Muscle of back (tissue), 11 donors: ENCODE measurements around the gene ABCB9. TPM values are rescaled to one million over a fixed set of nuclear protein-coding genes. Genes with fewer than 3 reads are reported as not detected.

Experiments
- DNase-seq, 3 donors: peaks; one replicate each; pipeline versions ENCODE4 v3.0.0 to v3.0.0-alpha.2; 2013
- polyA plus RNA-seq, 10 donors: library from polyadenylated mRNA; unstranded; fragments of 120-200 nt; gene quantifications; one replicate each; pipeline ENCODE4 v1.2.1, GENCODE V29; 2013; ENCODE audit not compliant: insufficient read length in 10 of 10

ABCB9 gene
- polyA plus RNA-seq, 10 donors, result 2.0 to 6.1 (median 3.5) TPM

DNA sequence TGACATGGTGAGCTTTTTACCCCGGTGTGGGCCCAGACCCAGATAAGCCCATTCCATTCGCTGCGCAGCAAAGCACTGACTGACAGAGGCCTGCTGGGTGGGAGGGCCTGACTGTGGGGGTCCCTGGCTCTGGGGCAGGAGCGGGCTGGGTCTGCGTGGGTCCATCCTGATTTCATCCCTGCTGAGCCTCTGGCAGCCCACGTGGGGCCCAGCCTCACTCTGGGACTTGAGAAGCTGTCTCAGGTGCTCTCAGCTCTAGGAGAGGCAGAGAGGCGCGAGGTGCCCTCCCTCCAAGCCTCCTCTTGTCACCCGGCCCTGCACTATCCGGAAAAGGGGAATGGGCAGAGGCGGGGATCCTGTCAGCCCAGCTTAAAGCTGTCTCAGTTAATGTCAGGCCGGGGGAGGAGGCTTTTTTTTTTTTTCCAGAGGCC, 927 bp downstream of the ABCB9 start:
- no peak for DNase-seq

DNA sequence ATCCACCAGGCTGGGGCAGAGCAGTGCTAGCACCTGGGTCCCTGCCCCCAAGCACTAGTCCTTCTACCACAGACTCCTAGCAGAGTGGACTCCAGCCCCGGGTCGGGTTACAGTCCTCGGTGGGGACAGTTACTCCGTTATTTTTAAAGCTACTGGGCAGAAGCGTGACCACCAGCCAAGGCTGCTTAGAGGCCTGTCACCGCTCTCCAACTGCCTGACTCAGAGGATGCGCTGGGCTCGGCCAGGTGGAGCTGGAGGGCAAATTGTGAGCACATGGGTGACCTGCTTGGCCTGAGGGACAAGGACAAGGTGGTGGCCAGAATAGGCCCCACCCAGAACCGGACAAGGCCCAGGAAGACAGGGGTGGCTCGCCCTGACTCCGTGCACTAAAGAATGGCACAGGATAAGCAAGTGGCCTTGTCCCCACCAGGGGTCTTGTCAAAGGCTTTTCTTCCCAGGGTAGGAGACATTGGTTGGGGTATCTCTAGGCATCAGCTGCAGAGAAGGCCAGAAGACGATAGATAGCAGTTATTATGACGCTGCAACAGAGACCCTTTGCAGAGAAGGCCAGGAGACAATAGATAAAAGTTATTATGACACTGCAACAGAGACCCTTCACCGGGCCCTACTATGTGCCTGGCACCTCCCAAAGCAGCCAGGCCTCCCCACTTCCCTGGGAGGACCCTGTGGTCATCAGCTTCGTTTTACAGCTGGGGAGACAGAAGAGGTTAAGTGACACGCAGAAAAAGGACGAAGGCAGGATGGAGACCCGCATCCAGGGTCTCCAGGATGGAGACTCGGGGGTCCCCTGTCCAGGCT, 1.6 kb downstream of the ABCB9 start:
- no peak for DNase-seq

DNA sequence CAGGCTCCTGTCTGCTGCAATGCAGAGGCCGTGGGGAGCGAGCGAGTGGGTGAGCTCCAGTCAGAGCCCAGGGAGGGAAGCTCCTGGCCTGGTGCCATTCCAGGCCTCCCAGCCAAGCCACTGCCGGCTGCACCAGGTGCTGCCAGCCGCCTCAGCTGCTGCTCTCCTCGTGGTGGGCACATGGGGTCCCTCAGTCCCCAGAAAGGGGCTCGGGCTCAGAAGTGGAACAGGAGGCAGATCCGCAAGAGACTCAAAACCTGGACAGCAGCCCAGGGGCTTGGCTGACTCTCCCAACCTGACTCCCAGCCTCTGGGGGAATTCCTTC, 2.4 kb downstream of the ABCB9 start:
- DNase-seq, result peak in 1 of 3 donors; percentile 63

DNA sequence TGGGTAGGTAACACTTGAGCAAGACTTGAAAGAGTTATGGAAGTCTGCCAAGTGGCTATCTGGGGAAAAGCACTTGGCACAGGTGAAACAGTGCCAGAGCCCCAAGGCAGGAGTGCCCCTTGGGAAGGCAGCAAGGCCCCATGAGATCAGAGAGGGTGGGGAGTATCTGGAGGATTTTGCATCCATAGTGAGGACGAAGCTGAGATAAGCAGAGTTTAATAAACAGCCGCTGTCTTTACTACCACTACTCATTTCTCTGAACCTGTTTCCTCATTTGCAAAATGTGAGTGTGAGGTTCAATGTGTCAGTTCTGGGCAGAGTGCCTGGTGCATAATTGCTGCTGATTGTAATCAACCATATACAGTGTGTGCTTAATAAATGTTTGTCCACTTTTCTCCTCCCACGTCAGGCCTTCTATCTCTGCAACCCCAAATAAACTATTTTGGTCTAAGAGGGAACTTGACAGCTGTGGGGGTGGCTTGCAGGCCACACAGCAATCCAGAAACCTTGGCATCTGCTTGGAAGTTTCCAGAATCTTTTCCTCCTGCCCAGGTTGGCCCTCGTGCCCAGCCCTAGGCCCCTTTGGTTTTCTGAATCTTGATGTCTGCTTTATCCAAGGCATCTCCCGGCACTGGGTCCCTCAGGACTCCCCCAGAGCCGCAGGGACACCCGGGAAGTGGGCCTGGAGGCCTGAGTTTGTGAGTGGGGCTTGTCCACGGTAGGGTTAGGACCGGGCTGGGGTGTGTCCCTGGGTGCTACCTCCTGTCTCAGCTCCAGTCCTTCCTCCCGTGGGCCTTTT, 4.5 kb downstream of the ABCB9 start:
- DNase-seq, result no peak

DNA sequence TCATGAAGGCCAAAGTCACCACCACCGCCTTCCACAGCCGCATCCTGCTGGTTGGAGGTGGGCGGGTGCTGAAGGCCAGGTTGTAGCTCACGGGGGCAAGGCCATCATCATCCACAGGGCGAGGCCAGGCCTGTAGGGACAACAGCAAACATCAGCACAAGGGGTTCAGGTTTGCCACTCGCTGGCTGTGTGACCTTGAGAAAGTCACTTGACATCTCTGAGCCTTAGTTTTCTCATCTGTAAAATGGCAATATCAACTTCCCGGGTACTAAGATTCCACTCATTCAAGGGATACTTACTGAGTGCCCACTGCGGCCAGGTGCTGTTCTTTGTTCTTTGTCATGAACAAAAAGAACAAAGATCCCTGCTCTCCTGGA, 6.1 kb downstream of the ABCB9 start:
- DNase-seq, result no peak

DNA sequence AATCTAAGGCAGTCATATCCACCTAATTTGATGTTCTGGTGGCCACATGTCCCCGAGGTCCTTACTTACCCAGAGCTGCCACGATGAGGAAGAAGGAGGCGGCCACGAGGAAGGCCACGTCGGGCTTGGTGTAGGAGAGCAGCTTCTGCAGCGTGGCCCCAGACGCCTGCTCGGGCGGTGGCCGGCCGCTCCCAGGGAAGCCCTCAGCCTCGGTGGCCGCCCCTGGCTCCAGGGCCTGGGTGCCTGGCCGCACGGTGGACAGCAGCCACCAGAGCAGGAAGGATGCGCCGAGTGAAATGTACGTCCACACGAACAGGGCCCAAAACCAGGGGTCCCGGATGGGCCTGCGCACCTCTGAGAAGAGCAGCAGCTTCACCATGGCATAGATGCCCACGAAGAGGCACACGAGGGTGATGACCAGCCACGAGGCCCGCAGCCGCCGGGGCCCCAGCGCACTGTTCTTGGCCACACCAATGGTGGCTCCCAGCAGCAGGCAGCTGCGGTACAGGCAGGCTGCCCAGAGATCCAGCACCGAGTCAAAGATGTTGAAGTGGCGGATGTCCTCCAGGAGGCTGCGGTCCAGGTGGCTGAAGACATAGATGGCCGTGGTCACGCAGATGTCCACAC, 6.6 kb downstream of the ABCB9 start:
- no peak for DNase-seq

DNA sequence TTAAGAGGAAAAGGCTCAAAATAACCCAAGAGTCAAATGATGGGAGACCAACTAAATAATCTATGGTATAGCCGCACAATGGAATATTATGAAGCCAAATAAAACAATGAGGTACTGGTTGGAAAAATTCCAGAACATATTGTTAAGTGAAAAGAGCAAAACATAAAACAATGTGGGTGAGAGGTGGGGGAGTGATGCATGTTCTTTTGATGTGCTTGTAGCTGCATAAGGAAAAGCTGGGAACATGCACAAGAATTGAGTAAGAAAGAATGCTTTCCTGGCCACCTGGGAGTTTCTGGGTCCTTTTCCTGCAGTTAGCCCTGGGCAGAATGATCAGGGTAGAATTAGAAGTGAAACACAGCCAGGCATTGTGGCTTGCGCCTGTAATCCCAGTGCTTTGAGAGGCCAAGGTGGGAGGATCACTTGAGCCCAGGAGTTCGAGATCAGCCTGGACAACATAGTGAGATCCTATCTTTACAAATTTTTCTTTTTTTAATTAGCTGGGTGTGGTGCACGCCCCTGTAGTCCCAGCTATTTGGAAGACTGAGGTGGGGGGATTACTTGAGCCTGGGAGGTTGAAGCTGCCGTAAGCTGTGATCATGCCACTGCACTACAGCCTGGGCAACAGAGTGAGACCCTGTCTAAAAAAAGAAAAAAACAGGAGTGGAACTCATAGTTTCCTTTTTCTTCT, 7.9 kb downstream of the ABCB9 start:
- DNase-seq, result no peak

DNA sequence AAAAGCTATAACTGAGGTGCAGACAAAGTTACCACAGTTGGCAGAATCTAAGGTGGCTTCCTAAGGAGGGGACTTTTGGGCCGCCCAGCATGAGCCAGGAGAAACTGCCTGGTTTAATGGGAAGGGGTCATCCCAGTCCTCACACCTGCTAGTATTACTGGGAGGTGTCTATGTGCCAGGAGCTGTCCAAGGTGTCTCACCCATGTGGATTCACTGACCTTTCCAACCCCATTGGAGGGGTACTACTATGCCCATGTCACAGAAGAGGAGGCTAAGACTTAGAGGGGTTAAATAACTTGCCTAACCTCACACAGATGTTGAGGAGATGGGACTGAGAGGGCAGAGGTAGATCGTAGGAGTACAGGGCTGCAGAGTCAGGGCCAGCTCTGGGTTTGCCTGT, 10.2 kb downstream of the ABCB9 start:
- DNase-seq, result no peak

DNA sequence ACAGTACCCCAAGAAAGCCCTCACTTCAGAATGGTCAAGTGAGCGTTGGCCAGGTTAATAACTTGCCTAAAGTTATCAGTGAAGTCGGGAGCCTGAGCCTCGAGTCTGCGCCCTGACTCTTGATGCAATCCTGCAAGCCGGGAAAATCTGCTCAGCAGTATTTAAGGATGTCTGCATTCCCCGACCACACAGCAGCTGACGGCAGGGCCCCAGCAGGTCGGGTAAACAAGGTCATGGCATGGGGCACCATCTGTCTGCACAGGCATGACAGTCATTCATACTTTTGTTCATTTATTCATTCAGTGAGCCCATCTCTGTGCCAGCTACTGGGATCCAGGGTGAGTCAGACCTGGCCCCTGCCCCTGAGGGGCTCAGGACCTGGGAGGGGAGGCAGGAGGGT, 11.1 kb downstream of the ABCB9 start:
- DNase-seq, result peak in 1 of 3 donors; percentile 30

DNA sequence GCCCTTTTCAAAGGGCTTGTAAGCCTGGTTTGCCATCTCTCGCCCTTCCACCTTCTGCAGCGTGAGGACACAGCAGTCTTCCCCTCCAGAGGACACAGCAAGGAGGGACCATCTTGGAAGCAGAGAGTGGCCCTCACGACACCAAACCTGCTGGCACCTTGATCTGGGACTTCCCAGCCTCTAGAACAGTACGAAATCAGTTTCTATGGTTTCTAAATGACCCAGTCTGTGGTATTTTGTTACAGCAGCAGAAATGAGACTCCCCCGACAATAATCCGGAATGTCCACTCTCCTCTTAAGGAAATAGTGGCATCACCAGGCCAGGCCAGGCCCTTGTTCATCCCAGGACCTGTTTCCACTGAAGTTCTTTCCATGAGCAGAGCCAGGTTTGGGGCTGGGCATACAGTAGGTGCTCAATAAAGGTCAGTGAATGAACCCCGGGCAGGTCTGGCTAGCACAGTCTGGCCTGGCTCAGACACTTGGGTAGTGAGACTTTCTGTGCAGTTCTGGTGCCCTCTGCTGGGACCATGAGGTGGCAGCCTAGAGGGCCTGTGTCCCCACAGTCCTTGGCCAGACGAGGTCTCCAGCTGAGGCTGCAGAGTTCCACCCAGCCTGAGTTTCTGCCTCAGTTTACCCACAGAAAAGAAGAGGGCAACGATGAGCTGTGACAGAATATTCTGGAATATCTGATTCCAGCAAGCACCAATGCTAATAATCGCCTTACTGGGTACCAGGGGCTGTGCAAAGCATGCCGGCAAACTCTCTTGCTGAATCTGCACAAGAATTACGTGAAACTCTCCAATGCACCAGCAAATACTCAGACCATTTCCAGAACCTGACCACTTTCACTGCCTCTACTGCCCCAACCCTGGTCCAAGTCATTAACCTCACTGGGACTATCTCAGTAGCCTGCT, 14.0 kb downstream of the ABCB9 start:
- peak; percentile 54 to 76 (median 71) for DNase-seq

DNA sequence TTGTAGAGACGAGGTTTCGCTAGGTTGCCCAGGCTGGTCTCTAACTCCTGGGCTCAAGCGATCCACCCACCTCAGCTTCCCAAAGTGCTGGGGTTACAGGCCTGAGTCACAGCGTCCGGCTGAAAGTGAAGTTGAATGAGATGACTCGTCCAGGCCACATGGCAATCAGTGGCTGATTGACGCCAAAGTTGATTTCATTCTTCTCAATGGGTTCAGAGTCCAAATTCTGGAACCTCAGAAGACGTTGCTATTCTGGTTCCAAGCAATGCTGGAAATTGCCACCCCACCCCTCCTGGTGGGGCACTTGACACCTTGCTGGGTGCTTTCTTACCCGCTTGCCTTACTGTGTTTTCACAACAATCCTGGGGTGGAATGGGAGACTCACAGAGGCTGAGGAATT, 14.9 kb downstream of the ABCB9 start:
- no peak for DNase-seq

DNA sequence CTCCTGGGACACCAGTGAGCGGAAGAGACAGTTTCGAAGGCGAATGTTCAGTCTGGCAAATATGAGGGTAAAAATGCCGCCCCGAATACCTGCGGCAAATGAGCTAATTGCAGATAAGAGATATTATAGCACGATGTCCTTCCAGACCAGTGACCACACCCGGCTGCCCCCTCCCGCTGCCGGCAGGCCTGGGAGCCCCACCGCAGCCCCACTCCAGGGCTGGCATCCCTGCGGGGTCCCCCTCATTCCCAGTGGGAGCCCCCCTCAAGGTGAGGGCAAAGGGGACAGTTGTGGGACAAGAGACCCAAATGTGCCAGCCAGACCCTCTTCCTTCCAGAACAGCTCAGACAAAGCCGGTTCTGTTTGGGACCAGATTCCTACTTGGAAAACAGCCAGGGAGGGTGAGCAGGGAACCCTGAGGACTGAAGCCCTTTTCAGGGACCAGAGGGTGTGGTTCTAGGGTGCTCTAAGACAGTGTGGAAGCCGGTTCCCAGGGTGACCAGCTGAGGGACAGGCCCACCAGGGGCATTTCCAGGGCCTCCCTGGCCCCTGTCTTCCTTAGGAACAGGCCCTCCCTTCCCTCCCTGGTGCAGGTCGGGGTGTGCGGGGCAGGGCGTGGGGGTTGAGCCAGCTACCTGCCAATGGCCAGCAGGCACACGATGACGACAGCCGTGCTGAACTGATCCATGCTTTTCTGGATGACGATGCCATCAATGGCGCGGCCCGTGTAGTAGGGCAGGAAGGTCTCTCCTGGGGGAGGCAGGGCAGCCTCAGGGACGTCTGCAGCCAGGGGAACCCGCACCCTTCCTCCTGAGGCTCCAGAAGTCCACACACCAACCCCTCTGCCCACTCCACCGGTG, 16.2 kb downstream of the ABCB9 start:
- no peak for DNase-seq

DNA sequence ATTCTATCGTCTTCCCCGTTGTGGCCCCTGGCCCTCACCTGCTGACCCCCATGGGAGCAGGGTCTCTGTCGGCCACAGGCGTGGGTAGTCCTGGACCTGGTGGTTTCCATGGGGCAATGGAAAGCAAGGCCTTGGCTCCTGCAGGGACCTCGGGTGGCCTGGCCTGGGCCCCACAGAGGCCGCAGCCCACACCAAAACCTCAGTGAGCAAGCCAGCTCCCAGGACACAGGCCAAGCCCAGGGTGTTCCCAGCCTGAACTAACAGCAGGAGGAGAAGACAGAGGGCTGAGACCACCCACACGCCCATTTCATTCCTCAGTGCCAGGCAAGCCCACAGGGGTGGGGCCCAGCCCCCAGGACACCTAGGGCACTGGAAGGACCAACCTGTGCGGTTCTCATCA, 16.9 kb downstream of the ABCB9 start:
- DNase-seq, result no peak

DNA sequence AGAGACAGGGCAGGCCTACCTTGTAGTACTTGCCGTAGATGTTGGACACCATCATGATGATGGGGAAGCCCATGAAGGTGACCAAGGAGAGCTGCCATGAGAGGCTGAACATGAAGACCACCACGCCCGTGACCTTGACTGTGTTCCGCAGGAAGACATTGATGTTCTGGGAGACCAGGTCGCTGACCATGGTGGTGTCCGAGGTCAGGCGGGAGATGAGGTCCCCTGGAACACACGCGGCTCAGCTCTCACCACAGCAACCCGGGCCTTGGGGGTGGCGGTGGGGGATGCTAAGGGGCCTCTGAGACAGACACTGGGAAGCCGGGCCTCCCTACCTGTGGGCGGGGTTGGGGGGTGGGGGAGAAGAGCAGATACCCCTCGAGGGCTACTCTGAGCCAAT, 17.7 kb downstream of the ABCB9 start:
- no peak for DNase-seq

DNA sequence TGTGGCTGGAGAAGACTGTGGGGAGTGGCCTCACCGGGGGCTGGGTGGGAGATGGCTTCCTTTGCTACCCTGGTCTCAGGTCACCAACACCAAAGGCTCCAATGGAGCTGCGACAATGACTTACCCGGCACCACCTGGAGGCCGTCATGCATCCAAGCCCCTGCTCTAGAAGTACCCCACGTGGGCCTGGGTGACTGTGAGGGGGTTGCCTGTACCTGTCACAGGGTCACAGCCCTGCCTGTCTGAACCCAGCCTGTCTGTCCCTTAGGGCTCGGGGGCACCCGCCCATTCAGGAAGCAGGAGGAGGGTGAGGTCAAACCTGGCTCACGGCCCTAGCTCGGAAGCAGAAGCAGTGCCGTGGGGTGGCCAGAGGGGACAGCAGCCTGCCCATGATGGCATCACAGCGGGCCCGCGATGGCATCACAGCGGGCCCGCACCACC, 18.9 kb downstream of the ABCB9 start:
- no peak for DNase-seq

DNA sequence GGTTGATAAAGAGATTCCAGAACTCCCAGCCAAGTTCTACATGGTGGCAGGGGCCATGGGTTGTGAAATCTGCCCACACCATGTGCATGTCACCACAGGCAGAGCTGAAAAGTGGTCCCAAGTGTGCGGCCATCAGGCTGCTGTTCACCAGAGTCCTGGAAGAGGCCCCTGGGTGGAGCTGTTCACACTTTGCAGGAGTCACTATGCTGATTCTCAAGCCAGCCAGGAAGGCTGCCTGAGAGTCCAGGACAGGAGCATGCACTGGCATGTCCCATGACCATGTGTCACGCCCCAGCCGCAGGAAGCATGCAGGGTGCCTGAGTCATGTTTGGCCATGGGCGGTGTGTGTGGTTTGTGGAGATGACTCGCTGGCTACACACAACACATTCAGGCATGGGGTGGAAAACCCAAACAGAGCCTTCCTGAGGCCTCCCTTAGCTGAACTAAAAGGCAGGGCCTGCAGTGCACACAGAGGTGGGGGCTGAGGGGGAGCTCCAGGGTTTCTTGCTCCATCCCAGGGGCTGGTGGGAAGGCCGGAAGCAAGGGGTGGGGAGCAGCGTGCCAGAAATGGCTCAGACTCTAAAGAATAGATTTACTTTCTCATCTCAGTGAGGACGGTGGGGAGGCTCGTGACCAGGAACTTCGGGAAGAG, 19.4 kb downstream of the ABCB9 start:
- peak in 2 of 3 donors; percentile 49 to 95 for DNase-seq

DNA sequence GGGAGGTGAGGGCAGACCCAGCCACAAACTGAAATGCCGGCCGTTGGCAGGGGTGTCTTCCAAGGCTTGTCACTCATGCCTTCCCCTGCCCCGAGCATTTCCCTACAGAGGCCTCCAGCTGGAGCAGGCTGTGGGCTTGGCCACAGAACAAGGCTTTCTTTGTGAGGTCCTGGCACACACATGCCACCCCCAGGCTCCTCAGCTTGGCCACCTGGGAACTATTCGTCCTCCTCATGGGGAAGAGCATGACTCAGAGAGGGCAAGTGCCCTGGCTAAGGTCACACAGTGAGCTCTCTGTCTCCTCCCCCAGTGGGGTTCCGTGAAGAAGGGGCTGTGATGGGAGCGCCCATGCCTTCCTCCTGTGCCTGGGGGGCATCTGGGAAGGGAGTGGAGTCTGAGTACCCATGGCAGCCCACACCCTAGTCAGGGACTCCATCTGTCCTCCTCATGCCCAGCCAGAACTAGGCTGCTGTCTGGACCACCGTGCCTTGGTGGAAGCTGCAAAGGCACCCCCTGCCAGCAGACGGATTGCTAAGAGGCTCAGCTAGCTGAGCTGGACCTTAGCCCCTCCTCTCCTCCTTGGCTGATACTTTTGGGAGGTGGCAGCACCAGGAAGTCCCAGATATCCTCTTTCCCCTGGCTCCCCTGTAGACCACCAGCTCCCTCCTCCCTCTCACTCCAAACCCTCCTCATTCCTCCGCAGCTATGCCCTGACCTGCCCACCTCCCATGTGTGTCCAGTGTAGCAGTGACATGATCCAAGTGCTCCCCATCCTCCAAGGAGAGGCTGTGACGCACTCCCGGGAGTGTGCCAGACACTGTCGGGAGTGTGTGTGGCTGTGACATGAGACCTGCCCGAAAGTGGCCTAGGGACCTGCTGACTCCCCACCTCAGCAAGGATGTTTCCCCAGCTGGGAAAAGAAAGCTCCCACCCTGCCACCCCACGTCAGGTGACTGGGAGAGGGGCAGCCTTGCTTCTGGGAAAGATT, 21.4 kb downstream of the ABCB9 start:
- DNase-seq, result peak in 1 of 3 donors; percentile 36

DNA sequence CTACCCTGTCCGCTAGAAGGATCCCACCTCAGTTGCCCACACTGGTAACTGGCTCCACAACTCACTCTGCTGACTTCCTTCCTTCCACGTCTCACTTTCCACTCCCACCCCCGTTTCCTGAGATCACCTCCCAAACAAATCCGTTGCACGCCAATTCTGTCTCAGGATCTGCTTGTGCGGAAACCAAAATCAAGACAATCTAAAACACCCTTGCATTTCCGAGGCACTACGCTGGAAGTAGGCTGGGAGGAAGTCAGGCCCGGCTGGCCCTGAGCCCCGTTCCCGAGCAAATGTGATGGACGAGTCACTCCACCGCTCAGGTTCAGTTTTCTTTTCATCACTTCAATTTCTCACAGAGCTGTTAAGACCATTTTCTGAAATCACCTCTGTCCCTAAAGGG, 23.1 kb downstream of the ABCB9 start:
- peak in 1 of 3 donors; percentile 47 for DNase-seq
